Measurements from ENCODE around the gene SRF.
"Not testable (repeated sequence)": the region's sequence is repeated elsewhere in the genome, so short reads cannot be mapped to it uniquely, and the experiment has no call there.

The SRF gene

DNA sequence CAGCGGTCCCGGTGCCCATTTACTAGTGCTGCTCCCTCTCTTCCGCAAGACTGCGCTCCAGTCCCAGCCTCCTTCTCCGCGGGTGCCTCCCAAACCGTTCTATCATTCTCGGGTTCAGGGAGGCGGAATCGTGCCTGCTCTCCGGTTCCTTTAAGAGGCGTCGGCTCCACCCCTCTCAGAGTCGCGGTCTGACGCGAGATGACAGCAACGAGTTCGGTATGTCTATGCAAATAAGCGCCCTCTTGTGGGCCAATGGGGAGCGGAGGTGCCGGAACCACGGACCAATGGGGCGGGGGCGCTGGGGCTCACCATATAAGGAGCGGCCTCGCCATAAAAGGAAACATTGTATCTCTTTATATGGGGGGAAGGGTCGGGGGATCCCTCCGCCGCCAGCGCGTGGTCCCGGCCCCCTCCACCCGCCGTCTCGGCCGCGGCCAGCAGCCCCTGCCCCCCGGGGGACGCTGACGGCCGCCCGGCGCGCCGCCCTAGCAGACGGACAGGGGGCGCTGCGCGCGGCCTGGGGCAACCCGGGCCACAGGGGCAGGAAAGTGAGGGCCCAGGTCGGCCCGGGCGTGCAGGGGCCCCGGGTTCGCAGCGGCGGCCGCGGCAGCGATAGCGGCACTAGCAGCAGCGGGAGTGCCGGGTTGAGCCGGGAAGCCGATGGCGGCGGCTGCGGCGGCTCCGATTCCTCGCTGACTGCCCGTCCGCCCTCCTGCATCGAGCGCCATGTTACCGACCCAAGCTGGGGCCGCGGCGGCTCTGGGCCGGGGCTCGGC lies at the start of gene SRF:
Gene SRF, plus strand, starts transcription at position 339 of the 776 bp plus-strand sequence. Its CDS starts 388 bp downstream, at position 727.
- DNase-seq (ENCODE audit: low read depth in 2 of 2) = peak; percentile 98 to 99

GRCh38 chr6:43122146-43122545 lies 48.9 kb upstream of the SRF start:
- no peak for DNase-seq (ENCODE audit: low read depth in 2 of 2)

DNA sequence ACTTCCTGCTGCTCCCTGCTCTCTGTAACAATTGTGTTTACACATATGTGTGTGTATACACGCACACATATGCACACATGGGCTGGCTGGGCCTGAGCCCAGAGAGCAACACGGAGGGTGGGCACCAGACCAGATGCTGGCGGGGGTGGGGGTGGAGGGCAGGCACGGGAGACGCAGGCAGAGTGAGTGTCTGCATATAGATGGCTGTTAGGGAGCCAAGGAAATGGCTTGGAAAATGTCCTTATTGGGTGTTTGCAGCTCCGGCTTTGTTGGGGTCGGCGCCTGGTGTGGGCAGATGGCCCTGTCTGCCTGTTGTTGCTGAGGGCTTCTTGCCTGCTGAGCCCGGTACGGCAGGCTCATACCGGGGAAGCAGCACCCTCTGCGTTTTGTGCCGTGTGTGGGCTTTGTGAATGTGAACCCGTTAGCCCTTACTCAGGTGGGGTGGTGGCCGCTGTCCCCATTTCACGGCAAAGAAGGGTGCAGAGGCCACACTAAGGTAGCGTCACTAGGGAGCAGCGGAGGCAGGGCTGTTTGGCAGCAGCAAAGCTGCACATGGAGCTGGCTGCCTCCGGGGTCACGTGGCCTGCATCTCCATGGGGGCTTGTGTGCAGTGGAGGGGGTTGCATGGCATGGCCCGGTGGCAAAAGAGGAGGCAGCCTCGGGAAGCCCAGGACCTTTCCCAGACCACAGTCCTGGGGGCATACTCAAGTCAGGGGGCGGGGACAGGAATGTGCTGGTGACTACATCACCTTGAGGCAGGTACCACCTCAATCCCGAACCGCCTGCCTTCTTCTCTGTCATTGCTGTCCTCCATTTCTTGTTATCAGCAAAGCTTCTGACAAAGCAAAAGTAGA lies 47.4 kb upstream of the SRF start:
- no peak for DNase-seq (ENCODE audit: low read depth in 2 of 2)

- DNase-seq (ENCODE audit: low read depth in 2 of 2) = no peak
Observed at GRCh38 chr6:43124481-43124880, 46.6 kb upstream of the SRF start.

DNA sequence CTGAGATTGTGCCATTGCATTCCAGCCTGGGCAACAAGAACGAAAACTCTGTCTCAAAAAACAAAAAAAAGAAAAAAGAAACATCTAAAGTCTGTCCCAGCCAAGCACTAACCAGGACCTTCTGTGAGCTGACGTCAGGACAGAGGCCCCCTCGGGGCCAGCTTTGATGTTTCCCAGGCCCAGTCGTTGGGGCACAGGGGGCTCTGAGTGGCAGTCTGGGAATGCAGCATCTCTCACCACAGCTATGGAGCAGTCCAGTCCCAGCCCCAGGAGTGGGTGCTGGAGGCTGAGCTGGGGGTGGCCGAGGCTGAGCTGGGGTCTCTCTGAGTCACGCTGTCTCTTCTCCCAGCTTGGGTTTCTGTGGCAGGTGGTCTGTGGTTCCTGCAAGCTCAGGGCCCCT lies 46.0 kb upstream of the SRF start:
- DNase-seq (ENCODE audit: low read depth in 2 of 2) = no peak

- DNase-seq (ENCODE audit: low read depth in 2 of 2) = no peak
Observed at GRCh38 chr6:43125555-43125954, 45.5 kb upstream of the SRF start.

DNA sequence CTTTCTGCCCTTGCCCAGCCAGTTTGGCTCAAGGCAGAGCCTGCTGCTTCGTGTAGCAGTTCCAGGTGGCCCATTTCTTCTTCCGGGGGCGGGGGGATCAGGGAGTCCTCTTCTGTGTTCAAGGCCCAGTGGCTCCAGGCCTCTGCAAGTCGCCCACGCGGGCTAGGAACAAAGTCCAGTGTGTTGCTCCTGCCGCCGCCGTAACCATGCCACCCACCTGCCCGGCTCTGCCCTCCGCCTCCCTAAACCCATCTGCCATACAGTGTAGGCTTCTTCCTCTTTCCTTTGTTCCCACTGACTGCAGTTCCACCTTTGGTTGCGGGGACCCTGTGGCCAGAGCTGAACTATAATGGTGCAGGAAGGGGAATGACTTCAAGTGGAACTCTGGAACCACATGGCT lies 43.9 kb upstream of the SRF start:
- DNase-seq (ENCODE audit: low read depth in 2 of 2) = no peak

- no peak for DNase-seq (ENCODE audit: low read depth in 2 of 2)
Observed at GRCh38 chr6:43127877-43128276, 43.2 kb upstream of the SRF start.

GRCh38 chr6:43128926-43129325 lies 42.1 kb upstream of the SRF start:
- DNase-seq (ENCODE audit: low read depth in 2 of 2) = no peak

- no peak for DNase-seq (ENCODE audit: low read depth in 2 of 2)
Observed at GRCh38 chr6:43129434-43130194, 41.5 kb upstream of the SRF start.

DNA sequence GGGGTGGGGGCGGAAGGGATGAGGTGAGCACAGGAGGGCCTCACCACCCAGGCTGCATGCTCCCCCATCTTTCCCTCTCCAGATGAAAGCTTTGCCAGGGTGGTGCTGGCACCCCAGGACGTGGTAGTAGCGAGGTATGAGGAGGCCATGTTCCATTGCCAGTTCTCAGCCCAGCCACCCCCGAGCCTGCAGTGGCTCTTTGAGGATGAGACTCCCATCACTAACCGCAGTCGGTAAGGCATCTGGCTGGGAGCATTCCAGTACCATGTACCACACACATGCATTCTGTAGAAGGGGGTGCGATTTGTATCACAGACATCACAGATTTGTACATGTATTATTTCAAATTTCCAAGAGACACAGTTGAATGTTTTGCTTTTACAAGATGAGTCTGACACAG lies 40.6 kb upstream of the SRF start:
- no peak for DNase-seq (ENCODE audit: low read depth in 2 of 2)

DNA sequence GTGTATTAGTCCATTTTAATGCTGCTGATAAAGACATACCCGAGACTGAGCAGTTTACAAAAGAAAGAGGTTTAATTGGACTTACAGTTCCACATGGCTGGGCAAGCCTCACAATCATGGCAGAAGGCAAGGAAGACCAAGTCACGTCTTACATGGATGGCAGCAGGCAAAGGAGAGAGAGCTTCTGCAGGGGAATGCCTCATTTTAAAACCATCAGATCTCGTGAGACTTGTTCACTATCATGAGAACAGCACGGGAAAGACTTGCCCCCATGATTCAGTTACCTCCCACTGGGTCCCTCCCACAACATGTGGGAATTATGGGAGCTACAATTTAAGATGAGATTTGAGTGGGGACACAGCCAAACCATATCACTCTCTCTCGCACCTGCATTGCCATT lies 39.7 kb upstream of the SRF start:
- not testable (repeated sequence) for DNase-seq (ENCODE audit: low read depth in 2 of 2)

DNA sequence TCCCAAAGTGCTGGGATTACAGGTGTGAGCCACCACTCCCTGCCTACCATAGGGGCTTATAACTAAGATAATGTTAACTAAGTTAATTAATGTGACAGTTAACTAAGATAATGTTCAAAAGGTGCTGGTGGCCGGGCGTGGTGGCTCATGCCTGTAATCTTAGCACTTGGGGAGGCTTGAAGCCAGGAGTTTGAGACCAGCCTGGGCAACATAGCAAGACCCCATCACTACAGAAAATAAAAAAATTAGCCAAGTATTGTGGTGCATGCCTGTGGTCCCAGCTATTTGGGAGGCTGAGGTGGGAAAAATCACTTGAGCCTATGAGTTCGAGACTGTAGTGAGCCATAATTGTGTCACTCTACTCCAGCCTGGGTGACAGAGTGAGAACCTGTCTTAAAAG lies 32.8 kb upstream of the SRF start:
- no peak for DNase-seq (ENCODE audit: low read depth in 2 of 2)

- not testable (repeated sequence) for DNase-seq (ENCODE audit: low read depth in 2 of 2)
Observed at GRCh38 chr6:43139973-43140372, 31.1 kb upstream of the SRF start.

DNA sequence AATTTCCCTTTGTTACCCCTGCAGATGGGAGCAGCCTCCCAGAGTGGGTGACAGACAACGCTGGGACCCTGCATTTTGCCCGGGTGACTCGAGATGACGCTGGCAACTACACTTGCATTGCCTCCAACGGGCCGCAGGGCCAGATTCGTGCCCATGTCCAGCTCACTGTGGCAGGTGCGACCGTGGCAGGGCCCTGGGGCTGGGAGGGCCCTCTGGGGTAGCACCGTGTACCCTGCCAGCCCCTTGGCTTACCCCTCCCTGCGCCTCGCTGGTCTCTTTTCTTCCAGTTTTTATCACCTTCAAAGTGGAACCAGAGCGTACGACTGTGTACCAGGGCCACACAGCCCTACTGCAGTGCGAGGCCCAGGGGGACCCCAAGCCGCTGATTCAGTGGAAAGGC lies 29.4 kb upstream of the SRF start:
- DNase-seq (ENCODE audit: low read depth in 2 of 2) = no peak

GRCh38 chr6:43142101-43142500 lies 29.0 kb upstream of the SRF start:
- no peak for DNase-seq (ENCODE audit: low read depth in 2 of 2)

- DNase-seq (ENCODE audit: low read depth in 2 of 2) = peak; percentile 58 to 62
Observed at GRCh38 chr6:43143235-43144128, 27.6 kb upstream of the SRF start.

GRCh38 chr6:43144879-43145278 lies 26.2 kb upstream of the SRF start:
- DNase-seq (ENCODE audit: low read depth in 2 of 2) = no peak

DNA sequence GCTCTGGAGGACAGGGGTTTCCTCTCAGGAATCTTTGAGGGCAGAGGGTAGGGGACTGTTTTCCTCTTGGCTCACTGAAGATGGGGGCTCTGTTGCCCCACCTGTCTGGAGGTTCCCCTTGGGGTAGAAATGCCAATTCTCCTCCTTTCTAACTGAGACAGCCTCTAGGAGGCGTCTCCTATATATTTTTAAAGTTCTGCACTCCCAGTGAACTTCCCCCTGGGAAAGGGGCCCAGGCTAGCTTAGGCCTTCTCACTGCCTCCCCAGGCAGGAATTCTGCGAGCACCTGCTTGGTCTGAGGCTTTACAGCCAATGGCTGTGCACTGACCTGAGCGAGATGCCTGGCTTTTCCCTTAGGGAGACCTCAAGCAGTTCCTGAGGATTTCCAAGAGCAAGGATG lies 24.8 kb upstream of the SRF start:
- no peak for DNase-seq (ENCODE audit: low read depth in 2 of 2)

DNA sequence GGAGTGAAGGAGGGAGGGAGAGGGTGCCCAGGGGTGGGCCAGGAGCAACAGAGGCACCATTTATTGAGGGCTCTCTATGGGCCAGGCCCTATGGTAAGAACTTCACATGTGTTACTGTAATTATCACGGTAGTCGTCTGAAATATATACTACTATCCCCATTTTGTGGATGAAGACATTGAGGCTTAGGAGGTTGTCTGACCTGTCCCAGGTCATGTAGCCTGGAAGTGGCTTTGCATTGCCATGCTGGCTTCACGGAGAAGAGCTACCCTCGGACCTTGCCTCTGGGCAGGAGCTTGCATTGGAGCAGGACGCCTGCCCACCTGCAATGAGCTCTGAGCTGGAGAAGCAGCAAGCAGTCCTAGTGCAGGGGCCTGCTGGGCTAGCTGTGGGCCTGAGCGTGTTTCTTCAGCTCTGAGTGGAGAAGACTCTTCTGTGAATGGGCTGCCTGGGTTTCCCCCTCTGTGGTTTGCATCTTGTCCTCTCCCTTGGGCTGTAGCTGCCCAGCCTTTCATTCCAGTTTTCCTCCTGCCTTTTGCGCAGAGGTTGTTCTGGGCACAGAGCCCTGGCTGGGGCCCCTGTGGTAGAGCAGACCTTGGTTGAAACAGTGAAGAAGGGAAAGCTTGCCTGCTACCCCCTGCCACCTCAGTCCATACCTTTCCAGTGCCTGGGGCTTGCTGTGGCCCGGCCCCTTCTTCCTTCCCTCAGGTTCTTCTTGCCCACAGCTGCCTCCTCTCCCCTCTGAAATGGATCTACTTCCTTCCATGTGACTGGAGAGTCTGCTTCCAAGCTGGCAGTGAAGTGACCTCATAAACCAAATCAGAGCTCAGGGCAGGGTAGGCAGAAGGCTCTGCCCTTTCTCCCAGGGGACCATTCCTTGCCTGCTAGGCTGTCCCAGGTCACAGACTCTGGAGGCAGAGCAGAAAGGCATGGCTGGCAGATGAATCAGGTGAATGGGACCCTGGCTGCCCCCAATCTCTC lies 24.1 kb upstream of the SRF start:
- DNase-seq (ENCODE audit: low read depth in 2 of 2) = no peak

Measured in activated CD4-positive, alpha-beta T cell treated with anti-CD3 and anti-CD28 coated beads for 24 hours (primary cell).